Naive thymus-derived CD4-positive, alpha-beta T cell (primary cell): Measurements from ENCODE around the gene FXYD4. TPM values are rescaled to one million over a fixed set of nuclear protein-coding genes. Genes with fewer than 3 reads are reported as not detected.

ENCODE experiments used
- ATAC-seq: fragments of 150-1000 bp; cut with Tn5 transposase; 2 replicates; pipeline ENCODE4 v1.10.0; 2021; ENCODE audit warnings: mild to moderate bottlenecking, moderate library complexity
- CTCF ChIA-PET: fragments of 350-600 bp; sonication (Branson Sonifier 250); formaldehyde crosslinking; loops from one replicate; lab custom pipeline; 2021; ENCODE audit warnings: antibody characterized with exemption; lab: Charles Lee
- POLR2A ChIA-PET: fragments of 350-600 bp; sonication (Branson Sonifier 250); formaldehyde crosslinking; loops from one replicate; lab custom pipeline; 2021; ENCODE audit warnings: antibody characterized with exemption, inconsistent platforms; lab: Charles Lee
- DNase-seq, 9 donors: peaks; one replicate each; pipeline versions ENCODE4 v3.0.0 to v3.0.0-alpha.2; 2020 to 2022; ENCODE audit warnings: mixed read lengths in 1 of 9
- H3K27ac ChIP-seq: one replicate; pipeline ENCODE4 v1.7.0; 2013; ENCODE audit warnings: mild to moderate bottlenecking, low read depth, low read length, moderate library complexity
- H3K27me3 ChIP-seq, 2 donors: one replicate each; pipeline ENCODE4 v1.7.0; 2013; ENCODE audit warnings: low read length in 2 of 2, mild to moderate bottlenecking in 2 of 2, moderate library complexity in 2 of 2; ENCODE audit not compliant: control insufficient read depth in 2 of 2, insufficient read depth in 2 of 2
- H3K36me3 ChIP-seq, 3 experiments: 1 replicate in 2 of 3; 2 replicates in 1 of 3; pipeline ENCODE4 v1.7.0; 2013; ENCODE audit warnings: low read length in 3 of 3, mild to moderate bottlenecking in 3 of 3, moderate library complexity in 1 of 3; ENCODE audit not compliant: insufficient read depth in 3 of 3, control insufficient read depth in 2 of 3
- H3K4me1 ChIP-seq, 2 donors: one replicate each; pipeline ENCODE4 v1.7.0; 2013; ENCODE audit warnings: low read length in 2 of 2, mild to moderate bottlenecking in 2 of 2, moderate library complexity in 1 of 2; ENCODE audit not compliant: control insufficient read depth in 2 of 2, insufficient read depth in 2 of 2
- H3K4me3 ChIP-seq: 2 replicates; pipeline ENCODE4 v1.7.0; 2013; ENCODE audit warnings: mild to moderate bottlenecking, low read length
- H3K9me3 ChIP-seq, 3 experiments: 1 replicate in 2 of 3; 2 replicates in 1 of 3; pipeline ENCODE4 v1.7.0; 2013; ENCODE audit warnings: low read length in 3 of 3; ENCODE audit not compliant: control insufficient read depth in 2 of 3
- H3K27ac Mint-ChIP-seq, 9 donors: one replicate each; pipeline ENCODE4 v1.8.0; 2020 to 2022; ENCODE audit warnings: mixed read lengths in 9 of 9, mild to moderate bottlenecking in 8 of 9, moderate library complexity in 5 of 9, inconsistent platforms in 2 of 9
- H3K27me3 Mint-ChIP-seq, 5 donors: one replicate each; pipeline ENCODE4 v1.8.0; 2021 to 2022; ENCODE audit warnings: mixed read lengths in 5 of 5, mild to moderate bottlenecking in 1 of 5
- H3K36me3 Mint-ChIP-seq, 5 donors: one replicate each; pipeline ENCODE4 v1.8.0; 2020 to 2022; ENCODE audit warnings: mixed read lengths in 5 of 5, mild to moderate bottlenecking in 3 of 5, inconsistent platforms in 1 of 5
- H3K4me1 Mint-ChIP-seq, 7 donors: one replicate each; pipeline ENCODE4 v1.8.0; 2020 to 2022; ENCODE audit warnings: mixed read lengths in 7 of 7, mild to moderate bottlenecking in 3 of 7, inconsistent platforms in 1 of 7
- H3K4me3 Mint-ChIP-seq, 10 donors: one replicate each; pipeline ENCODE4 v1.8.0; 2020 to 2022; ENCODE audit warnings: mild to moderate bottlenecking in 10 of 10, mixed read lengths in 10 of 10, moderate library complexity in 6 of 10, inconsistent platforms in 2 of 10
- H3K9me3 Mint-ChIP-seq, 11 donors: one replicate each; pipeline ENCODE4 v1.8.0; 2020 to 2022; ENCODE audit warnings: mixed read lengths in 11 of 11, mild to moderate bottlenecking in 4 of 11, inconsistent platforms in 1 of 11, moderate library complexity in 1 of 11
- intact Hi-C, 2 donors: fragments of 100-400 bp; cut with micrococcal nuclease; formaldehyde crosslinking; loops; one replicate each; pipeline ENCODE4 v1.15.1; 2023
- polyA plus RNA-seq, 2 donors: library from polyadenylated mRNA; unstranded; fragments of 300-500 nt; fragmentation: Illumina TruSeq; gene quantifications; one replicate each; pipeline ENCODE4 v1.2.3, GENCODE V29; 2021
- total RNA-seq, 6 experiments: library from RNA in 5 of 6; stranded (reverse) in 5 of 6; gene quantifications; 1 replicate in 5 of 6; 2 replicates in 1 of 6; pipeline ENCODE4 v1.2.3 and lab custom pipeline; 2021 to 2026

The FXYD4 gene
- total and polyA plus RNA-seq, 7 experiments from 2014 or later = not detected

GRCh38 chr10:43361547-43362190 lies 9.8 kb upstream of the FXYD4 start:
- peak overlapping the region; percentile 96 to 99 (median 97) for H3K27ac Mint-ChIP-seq
- no peaks in the 10 kb centered on the region for H3K27me3 ChIP-seq
- H3K36me3 ChIP-seq = no peaks in the 10 kb centered on the region
- POLR2A ChIA-PET = interaction anchor here (0.5 to 2.4 kb wide), 16 partner anchors 9 to 225 kb away, joined by 3 to 13 read pairs (median 4); partner anchors contain the start of gene CSGALNACT2
- CTCF ChIA-PET = interaction anchor here (1.0 to 1.6 kb wide), 4 partner anchors 9 to 100 kb away, joined by 3 to 5 read pairs (median 4); no protein-coding TSS in a partner anchor
- intact Hi-C loops = loop anchor here (1.0 to 5.0 kb wide), 12 partner anchors 35 to 579 kb away; partner anchors contain the start of genes BMS1 (in 1 of the 2), CSGALNACT2 (in 1 of the 2), HNRNPF (in 1 of the 2) and ZNF239 (in 1 of the 2)
- peaks cover 0 to 5% (median 0%) of the 10 kb centered on the region in 11 donors for H3K9me3 Mint-ChIP-seq
- ATAC-seq (peak; percentile 1), DNase-seq (peak in 2 of 9 donors; percentile 34 to 36)
- peak overlapping the region; percentile 92 for H3K4me3 ChIP-seq
- peaks cover 4 to 14% of the 10 kb centered on the region in 2 donors for H3K4me1 ChIP-seq
- H3K27me3 Mint-ChIP-seq = no peaks in the 10 kb centered on the region
- peaks cover 0 to 8% (median 0%) of the 10 kb centered on the region in 5 donors for H3K36me3 Mint-ChIP-seq
- H3K27ac ChIP-seq = peak overlapping the region; percentile 88
- peaks cover 13 to 33% (median 30%) of the 10 kb centered on the region in 7 donors for H3K4me1 Mint-ChIP-seq
- no peaks in the 10 kb centered on the region for H3K9me3 ChIP-seq
- peak overlapping the region; percentile 92 to 100 (median 97) for H3K4me3 Mint-ChIP-seq

GRCh38 chr10:43362191-43362839 lies 9.1 kb upstream of the FXYD4 start:
- Mint-ChIP-seq H3K27ac (peak overlapping the region; percentile 96 to 99 (median 97)), H3K4me1 (peaks cover 13 to 33% (median 29%) of the 10 kb centered on the region in 7 donors), H3K4me3 (peak overlapping the region; percentile 92 to 100 (median 97)), H3K36me3 (peaks cover 0 to 8% (median 0%) of the 10 kb centered on the region in 5 donors), H3K27me3 (no peaks in the 10 kb centered on the region), H3K9me3 (peaks cover 0 to 5% (median 0%) of the 10 kb centered on the region in 11 donors)
- CTCF ChIA-PET = interaction anchor here (1.0 to 1.6 kb wide), 3 partner anchors 10 to 99 kb away, joined by 3 to 4 read pairs (median 3); no protein-coding TSS in a partner anchor
- Histone ChIP-seq H3K4me1 (peaks cover 4 to 14% of the 10 kb centered on the region in 2 donors), H3K36me3 (no peaks in the 10 kb centered on the region), H3K4me3 (peak overlapping the region; percentile 92), H3K27me3 (no peaks in the 10 kb centered on the region), H3K9me3 (no peaks in the 10 kb centered on the region), H3K27ac (peak overlapping the region; percentile 88)
- ATAC-seq (peak; percentile 98), DNase-seq (peak; percentile 86 to 98 (median 97))
- POLR2A ChIA-PET = interaction anchor here (0.6 to 2.4 kb wide), 16 partner anchors 10 to 224 kb away, joined by 3 to 13 read pairs (median 6); partner anchors contain the start of gene CSGALNACT2
- intact Hi-C loops = loop anchor here (1.0 to 5.0 kb wide), 12 partner anchors 34 to 580 kb away; partner anchors contain the start of genes BMS1 (in 1 of the 2), CSGALNACT2 (in 1 of the 2), HNRNPF (in 1 of the 2) and ZNF239 (in 1 of the 2)

GRCh38 chr10:43365001-43365400 lies 6.4 kb upstream of the FXYD4 start:
- ATAC-seq (no peak), DNase-seq (no peak)
- H3K27me3 ChIP-seq = no peaks in the 10 kb centered on the region
- intact Hi-C loops = no loop called here
- H3K36me3 ChIP-seq = no peaks in the 10 kb centered on the region
- peak overlapping the region in 2 of 10 donors; percentile 13 to 34 for H3K4me3 Mint-ChIP-seq
- H3K4me3 ChIP-seq = no peak overlapping the region
- H3K36me3 Mint-ChIP-seq = peaks cover 0 to 7% (median 0%) of the 10 kb centered on the region in 5 donors
- peak overlapping the region in 3 of 9 donors; percentile 31 to 77 (median 51) for H3K27ac Mint-ChIP-seq
- no peak overlapping the region for H3K27ac ChIP-seq
- no peaks in the 10 kb centered on the region for H3K9me3 ChIP-seq
- no peaks in the 10 kb centered on the region for H3K27me3 Mint-ChIP-seq
- peaks cover 4 to 14% of the 10 kb centered on the region in 2 donors for H3K4me1 ChIP-seq
- ChIA-PET POLR2A (interaction anchor here (0.6 to 0.7 kb wide), 2 partner anchors 16 to 55 kb away, joined by 5 to 6 read pairs; no protein-coding TSS in a partner anchor), CTCF (interaction anchor here (0.6 to 0.7 kb wide), 2 partner anchors 72 to 460 kb away, joined by 3 to 4 read pairs; no protein-coding TSS in a partner anchor)
- H3K4me1 Mint-ChIP-seq = peaks cover 13 to 30% (median 26%) of the 10 kb centered on the region in 7 donors
- H3K9me3 Mint-ChIP-seq = peaks cover 0 to 5% (median 0%) of the 10 kb centered on the region in 11 donors

DNA sequence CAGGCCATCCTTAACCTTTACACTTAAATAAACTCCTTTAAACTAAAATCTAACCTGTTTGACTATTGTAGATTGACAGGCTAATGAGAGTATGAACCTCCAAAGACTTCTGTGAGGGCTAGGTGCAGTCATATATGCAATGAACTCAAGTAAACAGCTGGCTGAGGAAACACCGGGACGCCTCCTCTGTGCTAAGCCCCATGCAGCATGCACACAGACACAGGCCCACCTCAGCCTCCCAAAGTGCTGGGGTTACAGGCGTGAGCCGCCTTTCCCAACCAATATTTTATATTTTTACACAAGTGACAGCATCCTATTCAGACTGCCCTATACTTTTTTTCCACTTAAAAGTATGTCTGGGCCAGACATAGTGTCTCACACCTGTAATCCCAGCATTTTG lies 1.5 kb upstream of the FXYD4 start:
- no peaks in the 10 kb centered on the region for H3K36me3 Mint-ChIP-seq
- POLR2A ChIA-PET = no interaction called here
- no peak overlapping the region for H3K4me3 ChIP-seq
- ATAC-seq (no peak), DNase-seq (no peak)
- no peaks in the 10 kb centered on the region for H3K27me3 Mint-ChIP-seq
- H3K27me3 ChIP-seq = no peaks in the 10 kb centered on the region
- CTCF ChIA-PET = no interaction called here
- H3K4me1 ChIP-seq = no peaks in the 10 kb centered on the region
- H3K27ac Mint-ChIP-seq = peak overlapping the region in 1 of 9 donors; percentile 50
- no peak overlapping the region for H3K4me3 Mint-ChIP-seq
- intact Hi-C loops = no loop called here
- no peaks in the 10 kb centered on the region for H3K36me3 ChIP-seq
- no peaks in the 10 kb centered on the region for H3K9me3 ChIP-seq
- peaks cover 0 to 11% (median 0%) of the 10 kb centered on the region in 7 donors for H3K4me1 Mint-ChIP-seq
- no peaks in the 10 kb centered on the region for H3K9me3 Mint-ChIP-seq
- no peak overlapping the region for H3K27ac ChIP-seq

DNA sequence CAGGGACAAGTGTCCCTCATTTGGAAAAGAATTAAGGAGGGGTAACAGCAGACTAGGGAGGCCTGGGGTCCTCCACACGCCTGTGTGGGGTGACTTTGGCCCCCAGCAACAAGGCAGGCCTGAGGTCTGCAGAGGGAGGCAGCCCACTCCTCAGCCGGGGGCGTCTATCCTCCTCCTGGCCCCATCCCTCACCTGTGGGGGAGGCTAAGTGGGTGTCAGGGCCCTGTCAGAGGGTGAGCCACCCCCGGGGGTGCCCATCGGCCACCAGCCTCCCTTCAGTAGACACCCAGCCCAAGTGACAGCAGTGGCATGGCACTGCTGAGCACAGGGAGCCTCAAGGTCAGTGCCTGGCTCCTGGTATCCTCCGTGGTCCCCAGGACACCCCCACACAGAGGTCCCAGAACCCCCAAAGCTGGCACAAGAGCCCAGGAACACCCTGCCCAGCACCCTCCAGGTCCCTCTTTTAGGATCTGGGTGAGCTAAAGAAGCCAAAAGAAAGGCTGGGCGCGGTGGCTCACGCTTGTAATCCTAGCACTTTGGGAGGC lies 693 bp upstream of the FXYD4 start:
- H3K27me3 ChIP-seq = no peaks in the 10 kb centered on the region
- H3K4me1 ChIP-seq = no peaks in the 10 kb centered on the region
- Mint-ChIP-seq H3K36me3 (no peaks in the 10 kb centered on the region), H3K9me3 (no peaks in the 10 kb centered on the region), H3K4me1 (peaks cover 0 to 11% (median 0%) of the 10 kb centered on the region in 7 donors), H3K4me3 (no peak overlapping the region), H3K27me3 (no peaks in the 10 kb centered on the region), H3K27ac (no peak overlapping the region)
- H3K9me3 ChIP-seq = no peaks in the 10 kb centered on the region
- no peaks in the 10 kb centered on the region for H3K36me3 ChIP-seq
- ChIA-PET CTCF (no interaction called here), POLR2A (no interaction called here)
- intact Hi-C loops = no loop called here
- no peak overlapping the region for H3K4me3 ChIP-seq
- DNase-seq (no peak), ATAC-seq (no peak)
- H3K27ac ChIP-seq = no peak overlapping the region

DNA sequence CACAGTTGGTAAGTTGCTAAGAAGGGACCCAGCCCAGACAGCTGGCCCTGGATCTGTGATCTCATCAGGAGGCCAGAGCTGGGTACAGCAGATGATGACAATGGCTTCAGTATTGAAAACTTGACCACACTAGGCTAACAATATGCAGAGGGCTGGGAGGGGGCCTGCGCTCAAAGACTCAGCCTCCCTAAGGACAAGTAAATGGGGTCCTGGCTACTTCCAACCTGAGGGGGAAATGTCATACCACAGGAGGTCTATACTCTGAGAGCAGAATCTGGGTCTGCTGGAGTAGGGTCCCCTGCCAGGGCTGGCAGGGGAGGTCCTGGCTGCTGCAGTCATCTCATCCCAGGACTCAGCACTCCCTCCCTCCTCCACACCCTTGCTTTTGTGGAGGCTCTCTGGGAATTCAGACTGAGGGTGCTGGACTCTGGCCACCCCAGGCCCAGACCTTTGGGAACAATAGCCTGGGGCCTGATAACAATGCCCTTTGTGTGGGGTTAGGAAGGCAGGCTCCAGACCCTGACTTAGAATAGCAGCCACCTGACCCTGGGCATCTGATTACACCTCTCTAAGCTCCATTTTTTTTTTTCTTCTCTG lies 1.4 kb downstream of the FXYD4 start:
- Mint-ChIP-seq H3K4me3 (no peak overlapping the region), H3K36me3 (no peaks in the 10 kb centered on the region), H3K27me3 (no peaks in the 10 kb centered on the region), H3K9me3 (no peaks in the 10 kb centered on the region), H3K27ac (peak overlapping the region in 1 of 9 donors; percentile 41), H3K4me1 (peaks cover 0 to 11% (median 0%) of the 10 kb centered on the region in 7 donors)
- Histone ChIP-seq H3K4me1 (no peaks in the 10 kb centered on the region), H3K9me3 (no peaks in the 10 kb centered on the region), H3K27me3 (no peaks in the 10 kb centered on the region), H3K27ac (no peak overlapping the region), H3K4me3 (no peak overlapping the region), H3K36me3 (no peaks in the 10 kb centered on the region)
- ChIA-PET POLR2A (no interaction called here), CTCF (no interaction called here)
- intact Hi-C loops = no loop called here
- DNase-seq = no peak
- no peak for ATAC-seq
